Measurements from ENCODE around the gene G0S2. TPM values are rescaled to one million over a fixed set of nuclear protein-coding genes. Genes with fewer than 3 reads are reported as not detected.

The G0S2 gene
- total RNA-seq, 1 donor from 2014 or later = 418 TPM

GRCh38 chr1:209657140-209657879 is 17.9 kb upstream of the G0S2 start:
- TF ChIP-seq CTCF (IDR thresholded peaks at IDR 0.05; ENCODE audit: insufficient read depth, low read length, severe bottlenecking) = no peak
- Histone ChIP-seq H3K4me3 (ENCODE audit: low read depth, low read length) (no peak overlapping the region), H3K27me3 (ENCODE audit: control insufficient read depth, insufficient read depth, low read length) (no peaks in the 10 kb centered on the region), H3K36me3 (ENCODE audit: control insufficient read depth, insufficient read depth, low read length) (no peaks in the 10 kb centered on the region)
- peak; percentile 99 for DNase-seq (ENCODE audit: low read depth)
- peak; percentile 96 for FAIRE-seq

DNA sequence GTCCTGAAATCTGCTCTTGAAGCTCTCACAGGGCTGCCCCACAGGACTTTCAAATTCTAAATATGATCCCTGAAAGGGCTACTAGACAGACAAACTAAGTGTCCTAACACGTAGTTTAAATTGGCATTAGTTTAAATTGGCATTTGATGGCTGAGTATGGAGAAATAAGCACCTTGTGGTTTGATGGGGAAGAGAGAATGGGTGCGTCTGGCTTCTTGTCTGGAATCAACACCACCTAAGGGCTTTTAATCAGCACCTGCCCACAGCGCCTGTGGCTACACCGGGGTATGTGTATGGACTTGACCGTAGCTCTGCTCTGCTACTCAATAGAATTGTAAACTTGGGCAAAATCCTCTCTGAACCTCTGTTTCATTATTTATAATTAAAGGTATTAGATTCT is 17.3 kb upstream of the G0S2 start:
- Histone ChIP-seq H3K4me3 (ENCODE audit: low read depth, low read length) (no peak overlapping the region), H3K27me3 (ENCODE audit: control insufficient read depth, insufficient read depth, low read length) (no peaks in the 10 kb centered on the region), H3K36me3 (ENCODE audit: control insufficient read depth, insufficient read depth, low read length) (no peaks in the 10 kb centered on the region)
- DNase-seq (ENCODE audit: low read depth) = peak; percentile 89
- TF ChIP-seq CTCF (IDR thresholded peaks at IDR 0.05; ENCODE audit: insufficient read depth, low read length, severe bottlenecking) = no peak
- FAIRE-seq = no peak

DNA sequence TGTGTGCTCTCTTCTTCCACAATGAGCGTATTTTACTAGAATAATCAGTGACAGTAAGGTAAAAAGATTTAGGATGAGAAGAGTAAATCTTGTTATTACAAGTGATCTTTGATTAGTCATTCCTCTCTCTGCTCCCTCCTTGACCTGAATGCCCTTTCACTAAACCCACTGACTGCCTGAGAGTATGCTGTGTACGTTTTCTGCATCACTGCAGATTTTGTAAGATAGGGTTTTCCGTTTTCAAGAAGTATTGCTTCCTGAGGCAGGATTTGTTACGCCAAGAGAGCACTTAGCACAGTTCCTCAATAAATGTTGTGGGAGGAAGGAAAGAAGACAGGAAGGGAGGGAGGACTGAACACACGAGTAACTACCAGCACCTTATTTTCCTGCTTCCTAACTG is 15.3 kb upstream of the G0S2 start:
- no peak for TF ChIP-seq CTCF (IDR thresholded peaks at IDR 0.05; ENCODE audit: insufficient read depth, low read length, severe bottlenecking)

DNA sequence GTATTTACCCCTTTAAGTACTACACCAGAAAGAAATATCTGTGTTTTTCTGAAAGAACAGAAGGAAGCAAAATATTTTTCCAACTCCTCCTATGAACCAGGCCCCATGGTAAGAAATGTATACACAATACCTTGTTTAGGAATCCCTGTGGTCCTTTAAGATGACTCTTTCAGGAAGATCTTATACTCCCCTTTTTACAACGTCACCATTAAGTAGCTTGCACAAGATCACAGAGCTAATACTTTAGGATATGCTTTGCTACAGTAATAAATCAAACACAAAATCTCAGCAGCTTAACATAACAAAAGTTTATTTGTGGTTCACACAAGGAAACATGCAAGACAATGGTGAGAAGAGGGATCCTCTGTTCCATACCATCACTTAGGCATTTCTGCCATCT is 14.1 kb upstream of the G0S2 start:
- FAIRE-seq = no peak
- no peaks in the 10 kb centered on the region for H3K36me3 ChIP-seq (ENCODE audit: control insufficient read depth, insufficient read depth, low read length)
- H3K4me3 ChIP-seq (ENCODE audit: low read depth, low read length) = no peak overlapping the region
- TF ChIP-seq CTCF (IDR thresholded peaks at IDR 0.05; ENCODE audit: insufficient read depth, low read length, severe bottlenecking) = no peak
- no peak for DNase-seq (ENCODE audit: low read depth)
- no peaks in the 10 kb centered on the region for H3K27me3 ChIP-seq (ENCODE audit: control insufficient read depth, insufficient read depth, low read length)

More for the DNA sequence above, 15.3 kb upstream of the G0S2 start:
- Histone ChIP-seq H3K27me3 (ENCODE audit: control insufficient read depth, insufficient read depth, low read length) (no peaks in the 10 kb centered on the region), H3K4me3 (ENCODE audit: low read depth, low read length) (no peak overlapping the region), H3K36me3 (ENCODE audit: control insufficient read depth, insufficient read depth, low read length) (no peaks in the 10 kb centered on the region)
- DNase-seq (ENCODE audit: low read depth) (peak; percentile 77), FAIRE-seq (no peak)

DNA sequence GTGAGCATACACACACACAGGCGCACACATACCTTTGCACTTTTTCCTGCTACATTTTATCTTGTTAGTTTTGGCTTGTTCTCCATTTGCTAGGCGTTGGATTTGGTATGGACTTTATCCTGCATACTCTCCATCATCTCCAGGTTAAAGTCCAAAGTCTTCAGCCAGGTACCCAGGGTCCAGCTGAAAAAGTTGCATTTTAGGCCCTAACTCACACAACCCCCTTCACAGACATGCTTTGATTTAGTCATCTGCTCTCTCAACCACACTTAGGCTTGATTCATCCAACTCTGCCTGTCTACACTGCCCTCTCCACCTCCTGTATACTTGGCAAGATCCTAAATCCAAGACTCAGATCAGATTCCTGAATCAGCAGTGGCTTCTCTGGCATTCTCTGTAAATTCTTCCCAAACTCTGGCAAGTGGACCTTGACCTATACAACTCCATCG is 12.3 kb upstream of the G0S2 start:
- DNase-seq (ENCODE audit: low read depth) (peak; percentile 62), FAIRE-seq (no peak)
- H3K36me3 ChIP-seq (ENCODE audit: control insufficient read depth, insufficient read depth, low read length) = no peaks in the 10 kb centered on the region
- no peak overlapping the region for H3K4me3 ChIP-seq (ENCODE audit: low read depth, low read length)
- no peaks in the 10 kb centered on the region for H3K27me3 ChIP-seq (ENCODE audit: control insufficient read depth, insufficient read depth, low read length)
- no peak for TF ChIP-seq CTCF (IDR thresholded peaks at IDR 0.05; ENCODE audit: insufficient read depth, low read length, severe bottlenecking)

GRCh38 chr1:209667103-209667502 is 8.1 kb upstream of the G0S2 start:
- H3K27me3 ChIP-seq (ENCODE audit: control insufficient read depth, insufficient read depth, low read length) = no peaks in the 10 kb centered on the region
- H3K36me3 ChIP-seq (ENCODE audit: control insufficient read depth, insufficient read depth, low read length) = no peaks in the 10 kb centered on the region
- no peak overlapping the region for H3K4me3 ChIP-seq (ENCODE audit: low read depth, low read length)
- no peak for DNase-seq (ENCODE audit: low read depth)
- TF ChIP-seq CTCF (IDR thresholded peaks at IDR 0.05; ENCODE audit: insufficient read depth, low read length, severe bottlenecking) = no peak
- FAIRE-seq = peak; percentile 55
